K562 (cell line): ENCODE results near the gene PRR14. TPM values are rescaled to one million over a fixed set of nuclear protein-coding genes. Genes with fewer than 3 reads are reported as not detected.

Experiments
- ATAC-seq: fragments of 200-7000 bp; cut with Tn5 transposase; 3 replicates; pipeline ENCODE4 v1.9.1; 2020; ENCODE audit warnings: moderate library complexity
- BruUV-seq: library from RNA; stranded (reverse); fragments of 400-500 nt; replicated peaks from 2 replicates; lab custom pipeline; 2021; lab: Mats Ljungman, UMichigan
- CTCF ChIA-PET: fragments of 300-600 bp; formaldehyde crosslinking; extraction: SDS; loops from one replicate; lab custom pipeline; 2021; ENCODE audit warnings: low intra/inter-chr PET ratio; lab: Yijun Ruan, JAX
- POLR2A ChIA-PET: fragments of 300-600, 350-650 bp; sonication (Branson Sonifier 250); formaldehyde crosslinking; extraction: SDS; loops from one replicate; lab custom pipeline; 2021; ENCODE audit warnings: antibody characterized with exemption, inconsistent platforms; lab: Yijun Ruan, JAX
- DNase-seq, 4 experiments: peaks; one replicate each; pipeline versions ENCODE4 v3.0.0 to v3.0.0-alpha.2; 2011 to 2018; ENCODE audit warnings: low spot score in 3 of 4, mixed read lengths in 3 of 4; ENCODE audit errors: extremely low read depth in 1 of 4
- FAIRE-seq: peaks from 2 replicates; lab custom pipeline; 2011; peaks lifted over from hg19 to GRCh38; lab: Jason Lieb, UNC
- H2AFZ ChIP-seq: 2 replicates; pipeline ENCODE4 v1.6.0; 2011; ENCODE audit warnings: low read depth, low read length, control low read depth, inconsistent platforms
- H3K27ac ChIP-seq: fragments of 200-600 bp; 3 replicates; pipeline ENCODE4 v1.8.0; 2011; ENCODE audit warnings: low read depth, mild to moderate bottlenecking, control low read depth, inconsistent platforms, low read length, moderate library complexity, mixed read lengths; ENCODE audit errors: extremely low read depth
- H3K27me3 ChIP-seq, 2 experiments: fragments of 300-600 bp in 1 of 2; 2 replicates in 1 of 2; 3 replicates in 1 of 2; pipeline versions ENCODE4 v1.6.0 to v1.8.0; 2011; ENCODE audit warnings: inconsistent platforms in 2 of 2, low read length in 2 of 2, mild to moderate bottlenecking in 1 of 2, mixed read lengths in 1 of 2, moderate library complexity in 1 of 2; ENCODE audit not compliant: control insufficient read depth in 2 of 2, insufficient read depth in 2 of 2
- H3K36me3 ChIP-seq: fragments of 300-600 bp; 3 replicates; pipeline ENCODE4 v1.8.0; 2011; ENCODE audit warnings: mild to moderate bottlenecking, low read length, inconsistent platforms; ENCODE audit not compliant: control insufficient read depth, insufficient read depth
- H3K4me1 ChIP-seq, 2 experiments: fragments of 200-600 bp in 1 of 2; replicated peaks in 1 of 2; 2 replicates in 1 of 2; 3 replicates in 1 of 2; pipeline versions ENCODE4 v1.5.1 to v1.8.0; 2011; ENCODE audit warnings: inconsistent platforms in 2 of 2, low read length in 2 of 2, mild to moderate bottlenecking in 1 of 2, mixed read lengths in 1 of 2, moderate library complexity in 1 of 2; ENCODE audit not compliant: control insufficient read depth in 2 of 2, insufficient read depth in 2 of 2
- H3K4me2 ChIP-seq: 2 replicates; pipeline ENCODE4 v1.6.1; 2011; ENCODE audit warnings: low read length, control low read depth, inconsistent platforms, mixed read lengths; ENCODE audit not compliant: insufficient read depth
- H3K4me3 ChIP-seq: fragments of 200-600 bp; sonication (generic), shearing (Covaris generic); 2 replicates; pipeline ENCODE4 v1.5.1; 2016; ENCODE audit warnings: control low read depth, inconsistent platforms
- H3K79me2 ChIP-seq: fragments of 200-600 bp; 3 replicates; pipeline ENCODE4 v1.8.0; 2011; ENCODE audit warnings: low read length, inconsistent platforms; ENCODE audit not compliant: control insufficient read depth, insufficient read depth
- H3K9ac ChIP-seq, 2 experiments: 2 replicates each; pipeline versions ENCODE4 v1.6.0 to v1.6.1; 2011; ENCODE audit warnings: low read depth in 2 of 2, low read length in 2 of 2, control low read depth in 1 of 2, inconsistent platforms in 1 of 2, mild to moderate bottlenecking in 1 of 2, mixed read lengths in 1 of 2; ENCODE audit not compliant: insufficient read depth in 1 of 2
- H3K9me1 ChIP-seq: one replicate; pipeline ENCODE4 v1.6.0; 2011; ENCODE audit warnings: inconsistent platforms, mild to moderate bottlenecking, low read length, moderate library complexity; ENCODE audit not compliant: control insufficient read depth, insufficient read depth
- H3K9me3 ChIP-seq: replicated peaks from 2 replicates; pipeline ENCODE4 v1.5.1; 2011; ENCODE audit warnings: low read depth, low read length, inconsistent platforms; ENCODE audit not compliant: control insufficient read depth, insufficient read depth
- H4K20me1 ChIP-seq: replicated peaks from 2 replicates; pipeline ENCODE4 v1.6.1; 2011; ENCODE audit warnings: low read length, inconsistent platforms, mixed read lengths; ENCODE audit not compliant: control insufficient read depth, insufficient read depth
- ATF4 ChIP-seq: fragments of 450-650 bp; formaldehyde crosslinking; IDR thresholded peaks from 2 replicates; pipeline ENCODE4 v1.4.0; 2022; ENCODE audit warnings: mild to moderate bottlenecking, moderate library complexity
- CBFB ChIP-seq: sonication (generic); formaldehyde crosslinking; IDR thresholded peaks from 2 replicates; pipeline ENCODE4 v1.4.0; 2020; ENCODE audit warnings: mild to moderate bottlenecking, missing genetic modification reagents
- GTF2A2 ChIP-seq: IDR thresholded peaks from 2 replicates; pipeline ENCODE4 v1.6.1; 2016; ENCODE audit warnings: mild to moderate bottlenecking, missing genetic modification characterization, missing compliant biosample characterization
- HDAC1 ChIP-seq, 2 experiments: fragments of 450-650 bp; IDR thresholded peaks; 2 replicates each; pipeline ENCODE4 v1.6.1; 2016 to 2017; ENCODE audit warnings: inconsistent platforms in 1 of 2, mild to moderate bottlenecking in 1 of 2, moderate library complexity in 1 of 2
- IFI16 ChIP-seq: fragments of 250-450 bp; sonication (Bioruptor Pico); IDR thresholded peaks from 2 replicates; pipeline ENCODE4 v2.1.2; 2022; ENCODE audit warnings: mild to moderate bottlenecking, inconsistent platforms
- MLX ChIP-seq, 2 experiments: fragments of 450-650 bp in 1 of 2; sonication (generic) in 1 of 2; formaldehyde crosslinking; conservative IDR thresholded peaks; 2 replicates each; pipeline versions ENCODE4 v1.4.0 to v1.8.1; 2020 to 2022; ENCODE audit warnings: mild to moderate bottlenecking in 1 of 2, missing genetic modification reagents in 1 of 2
- NFATC3 ChIP-seq: fragments of 450-650 bp; IDR thresholded peaks from 2 replicates; pipeline ENCODE4 v1.6.1; 2017; ENCODE audit warnings: mild to moderate bottlenecking
- PHB2 ChIP-seq: fragments of 450-650 bp; IDR thresholded peaks from 2 replicates; pipeline ENCODE4 v1.6.1; 2017; ENCODE audit warnings: low read depth
- POLR2G ChIP-seq: fragments of 200-400 bp; formaldehyde crosslinking; IDR thresholded peaks from 2 replicates; pipeline ENCODE4 v1.6.1; 2017; ENCODE audit warnings: low read depth, mild to moderate bottlenecking, antibody characterized with exemption, low read length, moderate library complexity
- RCOR1 ChIP-seq, 2 experiments: IDR thresholded peaks; 2 replicates each; pipeline ENCODE4 v1.6.1; 2012; ENCODE audit warnings: low read depth in 2 of 2, low read length in 2 of 2, borderline replicate concordance in 1 of 2, improper control_type of control experiment in 1 of 2
- SMAD4 ChIP-seq: fragments of 250-450 bp; sonication (Bioruptor Pico); conservative IDR thresholded peaks from 2 replicates; pipeline ENCODE4 v1.8.0; 2021; ENCODE audit warnings: inconsistent platforms, mild to moderate bottlenecking, moderate library complexity
- SNRNP70 ChIP-seq: fragments of 200-400 bp; formaldehyde crosslinking; optimal IDR thresholded peaks from 2 replicates; pipeline ENCODE3; 2017; ENCODE audit warnings: low read depth, low read length
- SREBF1 ChIP-seq: fragments of 150-350 bp; IDR thresholded peaks from 2 replicates; pipeline ENCODE4 v1.6.1; 2014; ENCODE audit warnings: antibody characterized with exemption, low read depth, low read length, borderline replicate concordance
- TEAD2 ChIP-seq: fragments of 450-650 bp; IDR thresholded peaks from 2 replicates; pipeline ENCODE4 v1.6.1; 2016; ENCODE audit warnings: missing genetic modification characterization, control low read depth, missing compliant biosample characterization
- ZNF592 ChIP-seq: fragments of 450-650 bp; IDR thresholded peaks from 2 replicates; pipeline ENCODE4 v1.6.1; 2017; ENCODE audit warnings: antibody characterized with exemption, mild to moderate bottlenecking
- ZSCAN32 ChIP-seq: fragments of 450-650 bp; formaldehyde crosslinking; IDR thresholded peaks from 2 replicates; pipeline ENCODE4 v1.4.0; 2020; ENCODE audit warnings: mild to moderate bottlenecking, moderate library complexity
- WGBS: fragments of 100-300 bp; shearing (Covaris generic); methylation state at CpG from one replicate; pipeline ENCODE4 v1.1.6; 2016; ENCODE audit warnings: low coverage, mixed read lengths; ENCODE audit not compliant: insufficient coverage; ENCODE audit errors: missing lambda C conversion rate; 5-methylcytosine and 5-hydroxymethylcytosine counted together
- in situ Hi-C: fragments of 300-500 bp; cut with MboI; formaldehyde crosslinking; loops from 4 replicates; pipeline ENCODE4 v1.15.0; 2018; ENCODE audit warnings: inconsistent platforms, mixed read lengths
- intact Hi-C: fragments of 100-400 bp; cut with micrococcal nuclease; formaldehyde crosslinking; loops from 2 replicates; pipeline ENCODE4 v1.14.2; 2022
- polyA plus RNA-seq, 8 experiments: library from polyadenylated mRNA; depleted of rRNA in 4 of 8; stranded (reverse) in 5 of 8; unstranded in 3 of 8; fragments of >200 nt; fragmentation: Nextera tagmentation in 2 of 8; fragmentation: Illumina TruSeq in 1 of 8; extraction: Ambion mirVana in 2 of 8; extraction: Trizol in 1 of 8; gene quantifications; 2 replicates each; pipeline versions ENCODE4 v1.2.1 to v1.2.3, GENCODE V29; 2011 to 2014; ENCODE audit warnings: inconsistent platforms in 1 of 8, missing spikeins in 1 of 8
- total RNA-seq, 7 experiments: library from RNA; depleted of rRNA in 6 of 7; stranded (reverse); fragments of >200 nt in 6 of 7; fragmentation: Illumina TruSeq in 2 of 7; extraction: Trizol in 2 of 7; gene quantifications; 2 replicates each; pipeline versions ENCODE4 v1.2.1 to v1.2.3, GENCODE V29; 2011 to 2021; ENCODE audit warnings: low replicate concordance in 1 of 7

PRR14 gene
- total and polyA plus RNA-seq, 9 of the 15 experiments (the other 6 are each of a cell fraction or from before 2014, with no cell fraction given): 2.2 to 63.1 (median 11.5) TPM

GRCh38 chr16:30656974-30657865 lies 6.5 kb downstream of the PRR14 start:
- peaks cover 4% of the 10 kb centered on the region for H3K9me1 ChIP-seq
- H2AFZ ChIP-seq: peak overlapping the region; percentile 95
- H3K9me3 ChIP-seq: no peaks in the 10 kb centered on the region
- ATAC-seq (no peak), FAIRE-seq (peak; percentile 48), DNase-seq (peak in 1 of 4 experiments; percentile 57)
- peak overlapping the region; percentile 38 for H3K4me3 ChIP-seq
- in situ Hi-C loops: no loop called here
- H3K27ac ChIP-seq: peak overlapping the region; percentile 90
- BruUV-seq: TSS peak; percentile 97
- H3K36me3 ChIP-seq: peaks cover 70% of the 10 kb centered on the region
- intact Hi-C loops: loop anchor here (5.0 to 10.0 kb wide), 4 partner anchors 158 to 592 kb away; partner anchors contain the start of genes ALDOA, FBXL19, TBX6 and YPEL3
- H3K4me2 ChIP-seq: peak overlapping the region; percentile 96
- CTCF ChIA-PET: interaction anchor here (1.8 kb wide), 1 partner anchor 228 kb away, joined by 10 read pairs; the partner anchor contains the start of gene DCTPP1
- H3K9ac ChIP-seq: peak overlapping the region; percentile 80 to 83
- WGBS: 34% methylated on average over 31 of the region's 32 CpGs
- peaks cover 24 to 54% of the 10 kb centered on the region in 2 experiments; a peak in 4 of 5 replicates for H3K4me1 ChIP-seq
- H3K79me2 ChIP-seq: peaks cover 36% of the 10 kb centered on the region
- H4K20me1 ChIP-seq: no peaks in the 10 kb centered on the region
- POLR2A ChIA-PET: no interaction called here
- no peaks in the 10 kb centered on the region for H3K27me3 ChIP-seq
- peak in 1 of 2 experiments; percentile 83; a peak in 2 of 4 replicates for TF ChIP-seq MLX (CRISPR knock-in tag; conservative IDR thresholded peaks at IDR 0.05)
- no peak for TF ChIP-seq ZSCAN32
- no peak for TF ChIP-seq CBFB (CRISPR knock-in tag)
- TF ChIP-seq TEAD2 (tag): no peak
- TF ChIP-seq HDAC1 (IDR thresholded peaks at IDR 0.05): 0 out of 4 replicates have a peak, but pooled peaks of 1 of the 2 experiments have one; percentile 63
- no peak for TF ChIP-seq GTF2A2 (tag)
- TF ChIP-seq ZNF592: peak; percentile 70
- TF ChIP-seq PHB2: no peak
- TF ChIP-seq POLR2G: no peak
- no peak for TF ChIP-seq SNRNP70
- TF ChIP-seq RCOR1 (IDR thresholded peaks at IDR 0.05; ENCODE audit: borderline replicate concordance in 1 of 2, low read depth in 2 of 2, low read length in 2 of 2): no peak
- TF ChIP-seq NFATC3: no peak
- TF ChIP-seq SREBF1: no peak
- no peak for TF ChIP-seq IFI16
- TF ChIP-seq SMAD4 (CRISPR knock-in tag): no peak
- TF ChIP-seq ATF4 (CRISPR knock-in tag): no peak
